Vagina (tissue), 2 donors: ENCODE measurements around the gene KLK2. TPM values are rescaled to one million over a fixed set of nuclear protein-coding genes. Genes with fewer than 3 reads are reported as not detected.

ENCODE experiments used
- DNase-seq, 2 donors: peaks; one replicate each; pipeline ENCODE4 v3.0.0-alpha.2; 2017; ENCODE audit errors: extremely low spot score in 2 of 2
- H3K27ac ChIP-seq: fragments of 200-600 bp; sonication (generic); one replicate; pipeline ENCODE4 v1.5.1; 2019
- H3K27me3 ChIP-seq: fragments of 200-600 bp; sonication (generic); one replicate; pipeline ENCODE4 v1.5.1; 2019
- H3K36me3 ChIP-seq, 2 donors: fragments of 200-600 bp; sonication (generic); one replicate each; pipeline ENCODE4 v1.5.1; 2017 to 2019
- H3K4me1 ChIP-seq: fragments of 200-600 bp; sonication (generic); one replicate; pipeline ENCODE4 v1.5.1; 2019
- H3K4me3 ChIP-seq, 2 donors: fragments of 200-600 bp; sonication (generic); 1 replicate in 1 of 2; 2 replicates in 1 of 2; pipeline ENCODE4 v1.5.1; 2016 to 2019
- H3K9me3 ChIP-seq: fragments of 200-600 bp; sonication (generic); one replicate; pipeline ENCODE4 v1.5.1; 2019
- CTCF ChIP-seq, 3 experiments: fragments of 450-650 bp in 2 of 3; fragments of 200-600 bp in 1 of 3; sonication (generic) in 1 of 3; IDR thresholded peaks; one replicate each; pipeline ENCODE4 v1.5.1; 2017 to 2019; ENCODE audit warnings: antibody characterized with exemption in 3 of 3, mild to moderate bottlenecking in 2 of 3, moderate library complexity in 2 of 3
- POLR2A ChIP-seq, 2 donors: fragments of 450-650 bp; IDR thresholded peaks; one replicate each; pipeline ENCODE4 v1.6.1; 2017; ENCODE audit warnings: antibody characterized with exemption in 2 of 2, mild to moderate bottlenecking in 2 of 2, moderate library complexity in 2 of 2
- POLR2AphosphoS5 ChIP-seq, 2 donors: sonication (generic); formaldehyde crosslinking; IDR thresholded peaks; one replicate each; pipeline ENCODE4 v1.9.0; 2017; ENCODE audit warnings: antibody characterized with exemption in 2 of 2, mild to moderate bottlenecking in 2 of 2, low read depth in 1 of 2; ENCODE audit not compliant: insufficient read depth in 1 of 2
- intact Hi-C: fragments of 100-400 bp; cut with DNase I; formaldehyde crosslinking; loops from one replicate; pipeline ENCODE4 v1.15.1; 2023
- total RNA-seq: library from RNA; depleted of rRNA; stranded (reverse); fragments of >200 nt; gene quantifications from one replicate; pipeline ENCODE4 v1.2.3, GENCODE V29; 2016

Gene KLK2
- total RNA-seq, 1 donor from 2014 or later: not detected

GRCh38 chr19:50911206-50912101 is 38.2 kb downstream of the KLK2 start, which contains the start of gene KLK4:
Gene KLK4 (minus strand): TSS chr19:50911395. CDS start chr19:50910738, 657 bp downstream.
- Histone ChIP-seq H3K4me1 (peaks cover 8% of the 10 kb centered on the region), H3K4me3 (no peak within 1 kb of the TSS), H3K27me3 (no peaks in the 10 kb centered on the region), H3K36me3 (no peaks in the 10 kb centered on the region), H3K27ac (no peak within 1 kb of the TSS), H3K9me3 (no peaks in the 10 kb centered on the region)
- intact Hi-C loops: no loop called here
- no peak for DNase-seq
- no peak for TF ChIP-seq POLR2AphosphoS5 (IDR thresholded peaks at IDR 0.05; ENCODE audit: insufficient read depth in 1 of 2, low read depth in 1 of 2)
- TF ChIP-seq CTCF (IDR thresholded peaks at IDR 0.05): no peak
- no peak for TF ChIP-seq POLR2A (IDR thresholded peaks at IDR 0.05)

- Histone ChIP-seq H3K9me3 (no peaks in the 10 kb centered on the region), H3K4me1 (peaks cover 8% of the 10 kb centered on the region), H3K27me3 (no peaks in the 10 kb centered on the region), H3K27ac (no peak overlapping the region), H3K36me3 (no peaks in the 10 kb centered on the region), H3K4me3 (no peak overlapping the region)
- intact Hi-C loops: no loop called here
- no peak for DNase-seq
- no peak for TF ChIP-seq POLR2A (IDR thresholded peaks at IDR 0.05)
- no peak for TF ChIP-seq POLR2AphosphoS5 (IDR thresholded peaks at IDR 0.05; ENCODE audit: insufficient read depth in 1 of 2, low read depth in 1 of 2)
- no peak for TF ChIP-seq CTCF (IDR thresholded peaks at IDR 0.05)
These were observed 38.9 kb downstream of the KLK2 start for GRCh38 chr19:50912102-50912599.

- no peak overlapping the region for H3K27ac ChIP-seq
- TF ChIP-seq CTCF (IDR thresholded peaks at IDR 0.05) (no peak), POLR2AphosphoS5 (IDR thresholded peaks at IDR 0.05; ENCODE audit: insufficient read depth in 1 of 2, low read depth in 1 of 2) (no peak), POLR2A (IDR thresholded peaks at IDR 0.05) (no peak)
- no peaks in the 10 kb centered on the region for H3K36me3 ChIP-seq
- intact Hi-C loops: no loop called here
- no peaks in the 10 kb centered on the region for H3K9me3 ChIP-seq
- H3K4me3 ChIP-seq: no peak overlapping the region
- no peaks in the 10 kb centered on the region for H3K27me3 ChIP-seq
- DNase-seq: no peak
- H3K4me1 ChIP-seq: peaks cover 8% of the 10 kb centered on the region
These were observed 39.8 kb downstream of the KLK2 start for GRCh38 chr19:50912727-50913716.

- TF ChIP-seq POLR2A (IDR thresholded peaks at IDR 0.05): no peak
- no peak for TF ChIP-seq CTCF (IDR thresholded peaks at IDR 0.05)
- TF ChIP-seq POLR2AphosphoS5 (IDR thresholded peaks at IDR 0.05; ENCODE audit: insufficient read depth in 1 of 2, low read depth in 1 of 2): no peak
- no peaks in the 10 kb centered on the region for H3K4me1 ChIP-seq
- H3K36me3 ChIP-seq: no peaks in the 10 kb centered on the region
- no peaks in the 10 kb centered on the region for H3K9me3 ChIP-seq
- no peaks in the 10 kb centered on the region for H3K27me3 ChIP-seq
- H3K4me3 ChIP-seq: no peak overlapping the region
- intact Hi-C loops: no loop called here
- no peak overlapping the region for H3K27ac ChIP-seq
- no peak for DNase-seq
These were observed 42.8 kb downstream of the KLK2 start for GRCh38 chr19:50916069-50916468.
